Measurements from ENCODE around the gene KCNQ4. TPM values are rescaled to one million over a fixed set of nuclear protein-coding genes. Genes with fewer than 3 reads are reported as not detected.

KCNQ4 gene
- total and polyA plus RNA-seq, 2 experiments from 2014 or later = 1.3 to 3.0 TPM

DNA sequence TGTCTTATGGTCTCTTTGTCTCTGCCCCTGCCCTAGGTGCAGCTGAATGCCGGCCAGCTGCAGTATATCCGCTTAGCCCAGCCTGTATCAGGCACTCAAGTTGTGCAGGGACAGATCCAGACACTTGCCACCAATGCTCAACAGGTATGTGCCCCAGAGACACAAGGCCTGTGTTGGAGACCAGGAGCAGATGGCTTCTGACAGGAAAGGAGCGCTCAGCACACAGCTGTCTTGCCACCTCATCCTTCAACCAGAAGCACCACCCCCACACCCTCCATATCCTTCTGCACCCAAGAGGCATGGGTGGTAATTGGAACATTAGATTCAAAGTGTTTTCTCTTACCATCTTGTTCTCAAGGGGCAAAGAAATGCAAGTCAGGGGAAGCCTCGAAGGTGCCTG, 17.0 kb upstream of the KCNQ4 start:
- H3K27ac ChIP-seq (ENCODE audit: low read depth) = no peak overlapping the region
- no peaks in the 10 kb centered on the region for H3K27me3 ChIP-seq (ENCODE audit: insufficient read depth)
- no peaks in the 10 kb centered on the region; the same call in 1 of the 2 replicates for H4K20me1 ChIP-seq (replicated peaks; ENCODE audit: insufficient read depth)
- no peak overlapping the region for H3K4me2 ChIP-seq
- Mint-ChIP-seq H3K36me3 (ENCODE audit: low read depth) (peaks cover 86% of the 10 kb centered on the region), H3K4me1 (peaks cover 23% of the 10 kb centered on the region), H3K4me3 (no peak overlapping the region), H3K27me3 (ENCODE audit: insufficient read depth, low read depth, poor library complexity) (peaks cover 2% of the 10 kb centered on the region), H3K9me3 (no peaks in the 10 kb centered on the region), H3K27ac (no peak overlapping the region)
- H3F3A ChIP-seq (replicated peaks; ENCODE audit: low read depth) = no peaks in the 10 kb centered on the region
- TF ChIP-seq CREB1 (CRISPR knock-in tag; IDR thresholded peaks at IDR 0.05; ENCODE audit: low read depth) = no peak
- TF ChIP-seq, protein P1, sequence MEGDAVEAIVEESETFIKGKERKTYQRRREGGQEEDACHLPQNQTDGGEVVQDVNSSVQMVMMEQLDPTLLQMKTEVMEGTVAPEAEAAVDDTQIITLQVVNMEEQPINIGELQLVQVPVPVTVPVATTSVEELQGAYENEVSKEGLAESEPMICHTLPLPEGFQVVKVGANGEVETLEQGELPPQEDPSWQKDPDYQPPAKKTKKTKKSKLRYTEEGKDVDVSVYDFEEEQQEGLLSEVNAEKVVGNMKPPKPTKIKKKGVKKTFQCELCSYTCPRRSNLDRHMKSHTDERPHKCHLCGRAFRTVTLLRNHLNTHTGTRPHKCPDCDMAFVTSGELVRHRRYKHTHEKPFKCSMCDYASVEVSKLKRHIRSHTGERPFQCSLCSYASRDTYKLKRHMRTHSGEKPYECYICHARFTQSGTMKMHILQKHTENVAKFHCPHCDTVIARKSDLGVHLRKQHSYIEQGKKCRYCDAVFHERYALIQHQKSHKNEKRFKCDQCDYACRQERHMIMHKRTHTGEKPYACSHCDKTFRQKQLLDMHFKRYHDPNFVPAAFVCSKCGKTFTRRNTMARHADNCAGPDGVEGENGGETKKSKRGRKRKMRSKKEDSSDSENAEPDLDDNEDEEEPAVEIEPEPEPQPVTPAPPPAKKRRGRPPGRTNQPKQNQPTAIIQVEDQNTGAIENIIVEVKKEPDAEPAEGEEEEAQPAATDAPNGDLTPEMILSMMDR (conservative IDR thresholded peaks at IDR 0.05; ENCODE audit: low read depth in 2 of 2) = no peak
- TF ChIP-seq, protein P2, sequence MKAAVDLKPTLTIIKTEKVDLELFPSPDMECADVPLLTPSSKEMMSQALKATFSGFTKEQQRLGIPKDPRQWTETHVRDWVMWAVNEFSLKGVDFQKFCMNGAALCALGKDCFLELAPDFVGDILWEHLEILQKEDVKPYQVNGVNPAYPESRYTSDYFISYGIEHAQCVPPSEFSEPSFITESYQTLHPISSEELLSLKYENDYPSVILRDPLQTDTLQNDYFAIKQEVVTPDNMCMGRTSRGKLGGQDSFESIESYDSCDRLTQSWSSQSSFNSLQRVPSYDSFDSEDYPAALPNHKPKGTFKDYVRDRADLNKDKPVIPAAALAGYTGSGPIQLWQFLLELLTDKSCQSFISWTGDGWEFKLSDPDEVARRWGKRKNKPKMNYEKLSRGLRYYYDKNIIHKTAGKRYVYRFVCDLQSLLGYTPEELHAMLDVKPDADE (IDR thresholded peaks at IDR 0.05) = no peak
- no peak for TF ChIP-seq JUNB (IDR thresholded peaks at IDR 0.05; ENCODE audit: unreplicated experiment)
- no peak for TF ChIP-seq ZNF114 (CRISPR knock-in tag; IDR thresholded peaks at IDR 0.05)
- no peak for TF ChIP-seq EZH2 (IDR thresholded peaks at IDR 0.05; ENCODE audit: low read depth, unreplicated experiment)
- TF ChIP-seq NANOG (IDR thresholded peaks at IDR 0.05; ENCODE audit: borderline replicate concordance) = no peak
- no peak for TF ChIP-seq ZNF331 (CRISPR knock-in tag; IDR thresholded peaks at IDR 0.05; ENCODE audit: low read depth)
- TF ChIP-seq, protein P3, sequence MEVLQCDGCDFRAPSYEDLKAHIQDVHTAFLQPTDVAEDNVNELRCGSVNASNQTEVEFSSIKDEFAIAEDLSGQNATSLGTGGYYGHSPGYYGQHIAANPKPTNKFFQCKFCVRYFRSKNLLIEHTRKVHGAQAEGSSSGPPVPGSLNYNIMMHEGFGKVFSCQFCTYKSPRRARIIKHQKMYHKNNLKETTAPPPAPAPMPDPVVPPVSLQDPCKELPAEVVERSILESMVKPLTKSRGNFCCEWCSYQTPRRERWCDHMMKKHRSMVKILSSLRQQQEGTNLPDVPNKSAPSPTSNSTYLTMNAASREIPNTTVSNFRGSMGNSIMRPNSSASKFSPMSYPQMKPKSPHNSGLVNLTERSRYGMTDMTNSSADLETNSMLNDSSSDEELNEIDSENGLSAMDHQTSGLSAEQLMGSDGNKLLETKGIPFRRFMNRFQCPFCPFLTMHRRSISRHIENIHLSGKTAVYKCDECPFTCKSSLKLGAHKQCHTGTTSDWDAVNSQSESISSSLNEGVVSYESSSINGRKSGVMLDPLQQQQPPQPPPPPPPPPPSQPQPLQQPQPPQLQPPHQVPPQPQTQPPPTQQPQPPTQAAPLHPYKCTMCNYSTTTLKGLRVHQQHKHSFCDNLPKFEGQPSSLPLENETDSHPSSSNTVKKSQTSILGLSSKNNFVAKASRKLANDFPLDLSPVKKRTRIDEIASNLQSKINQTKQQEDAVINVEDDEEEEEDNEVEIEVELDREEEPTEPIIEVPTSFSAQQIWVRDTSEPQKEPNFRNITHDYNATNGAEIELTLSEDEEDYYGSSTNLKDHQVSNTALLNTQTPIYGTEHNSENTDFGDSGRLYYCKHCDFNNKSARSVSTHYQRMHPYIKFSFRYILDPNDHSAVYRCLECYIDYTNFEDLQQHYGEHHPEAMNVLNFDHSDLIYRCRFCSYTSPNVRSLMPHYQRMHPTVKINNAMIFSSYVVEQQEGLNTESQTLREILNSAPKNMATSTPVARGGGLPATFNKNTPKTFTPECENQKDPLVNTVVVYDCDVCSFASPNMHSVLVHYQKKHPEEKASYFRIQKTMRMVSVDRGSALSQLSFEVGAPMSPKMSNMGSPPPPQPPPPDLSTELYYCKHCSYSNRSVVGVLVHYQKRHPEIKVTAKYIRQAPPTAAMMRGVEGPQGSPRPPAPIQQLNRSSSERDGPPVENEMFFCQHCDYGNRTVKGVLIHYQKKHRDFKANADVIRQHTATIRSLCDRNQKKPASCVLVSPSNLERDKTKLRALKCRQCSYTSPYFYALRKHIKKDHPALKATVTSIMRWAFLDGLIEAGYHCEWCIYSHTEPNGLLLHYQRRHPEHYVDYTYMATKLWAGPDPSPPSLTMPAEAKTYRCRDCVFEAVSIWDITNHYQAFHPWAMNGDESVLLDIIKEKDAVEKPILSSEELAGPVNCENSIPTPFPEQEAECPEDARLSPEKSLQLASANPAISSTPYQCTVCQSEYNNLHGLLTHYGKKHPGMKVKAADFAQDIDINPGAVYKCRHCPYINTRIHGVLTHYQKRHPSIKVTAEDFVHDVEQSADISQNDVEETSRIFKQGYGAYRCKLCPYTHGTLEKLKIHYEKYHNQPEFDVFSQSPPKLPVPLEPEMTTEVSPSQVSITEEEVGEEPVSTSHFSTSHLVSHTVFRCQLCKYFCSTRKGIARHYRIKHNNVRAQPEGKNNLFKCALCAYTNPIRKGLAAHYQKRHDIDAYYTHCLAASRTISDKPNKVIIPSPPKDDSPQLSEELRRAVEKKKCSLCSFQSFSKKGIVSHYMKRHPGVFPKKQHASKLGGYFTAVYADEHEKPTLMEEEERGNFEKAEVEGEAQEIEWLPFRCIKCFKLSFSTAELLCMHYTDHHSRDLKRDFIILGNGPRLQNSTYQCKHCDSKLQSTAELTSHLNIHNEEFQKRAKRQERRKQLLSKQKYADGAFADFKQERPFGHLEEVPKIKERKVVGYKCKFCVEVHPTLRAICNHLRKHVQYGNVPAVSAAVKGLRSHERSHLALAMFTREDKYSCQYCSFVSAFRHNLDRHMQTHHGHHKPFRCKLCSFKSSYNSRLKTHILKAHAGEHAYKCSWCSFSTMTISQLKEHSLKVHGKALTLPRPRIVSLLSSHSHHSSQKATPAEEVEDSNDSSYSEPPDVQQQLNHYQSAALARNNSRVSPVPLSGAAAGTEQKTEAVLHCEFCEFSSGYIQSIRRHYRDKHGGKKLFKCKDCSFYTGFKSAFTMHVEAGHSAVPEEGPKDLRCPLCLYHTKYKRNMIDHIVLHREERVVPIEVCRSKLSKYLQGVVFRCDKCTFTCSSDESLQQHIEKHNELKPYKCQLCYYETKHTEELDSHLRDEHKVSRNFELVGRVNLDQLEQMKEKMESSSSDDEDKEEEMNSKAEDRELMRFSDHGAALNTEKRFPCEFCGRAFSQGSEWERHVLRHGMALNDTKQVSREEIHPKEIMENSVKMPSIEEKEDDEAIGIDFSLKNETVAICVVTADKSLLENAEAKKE (CRISPR knock-in tag; IDR thresholded peaks at IDR 0.05) = no peak
- TF ChIP-seq, protein P4, sequence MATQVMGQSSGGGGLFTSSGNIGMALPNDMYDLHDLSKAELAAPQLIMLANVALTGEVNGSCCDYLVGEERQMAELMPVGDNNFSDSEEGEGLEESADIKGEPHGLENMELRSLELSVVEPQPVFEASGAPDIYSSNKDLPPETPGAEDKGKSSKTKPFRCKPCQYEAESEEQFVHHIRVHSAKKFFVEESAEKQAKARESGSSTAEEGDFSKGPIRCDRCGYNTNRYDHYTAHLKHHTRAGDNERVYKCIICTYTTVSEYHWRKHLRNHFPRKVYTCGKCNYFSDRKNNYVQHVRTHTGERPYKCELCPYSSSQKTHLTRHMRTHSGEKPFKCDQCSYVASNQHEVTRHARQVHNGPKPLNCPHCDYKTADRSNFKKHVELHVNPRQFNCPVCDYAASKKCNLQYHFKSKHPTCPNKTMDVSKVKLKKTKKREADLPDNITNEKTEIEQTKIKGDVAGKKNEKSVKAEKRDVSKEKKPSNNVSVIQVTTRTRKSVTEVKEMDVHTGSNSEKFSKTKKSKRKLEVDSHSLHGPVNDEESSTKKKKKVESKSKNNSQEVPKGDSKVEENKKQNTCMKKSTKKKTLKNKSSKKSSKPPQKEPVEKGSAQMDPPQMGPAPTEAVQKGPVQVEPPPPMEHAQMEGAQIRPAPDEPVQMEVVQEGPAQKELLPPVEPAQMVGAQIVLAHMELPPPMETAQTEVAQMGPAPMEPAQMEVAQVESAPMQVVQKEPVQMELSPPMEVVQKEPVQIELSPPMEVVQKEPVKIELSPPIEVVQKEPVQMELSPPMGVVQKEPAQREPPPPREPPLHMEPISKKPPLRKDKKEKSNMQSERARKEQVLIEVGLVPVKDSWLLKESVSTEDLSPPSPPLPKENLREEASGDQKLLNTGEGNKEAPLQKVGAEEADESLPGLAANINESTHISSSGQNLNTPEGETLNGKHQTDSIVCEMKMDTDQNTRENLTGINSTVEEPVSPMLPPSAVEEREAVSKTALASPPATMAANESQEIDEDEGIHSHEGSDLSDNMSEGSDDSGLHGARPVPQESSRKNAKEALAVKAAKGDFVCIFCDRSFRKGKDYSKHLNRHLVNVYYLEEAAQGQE (IDR thresholded peaks at IDR 0.05; ENCODE audit: unreplicated experiment) = no peak
- TF ChIP-seq EZH2phosphoT487 (IDR thresholded peaks at IDR 0.05; ENCODE audit: unreplicated experiment) = no peak
- no peak for TF ChIP-seq STAT1 (IDR thresholded peaks at IDR 0.05; ENCODE audit: unreplicated experiment)
- TF ChIP-seq POLR2AphosphoS5 (IDR thresholded peaks at IDR 0.05; ENCODE audit: low read depth) = no peak
- no peak for ATAC-seq
- no peaks in the 10 kb centered on the region for H3K4me1 ChIP-seq (ENCODE audit: insufficient read depth)
- no peaks in the 10 kb centered on the region for H3K9me2 ChIP-seq (ENCODE audit: insufficient read depth)
- no peaks in the 10 kb centered on the region for H3K79me2 ChIP-seq (replicated peaks; ENCODE audit: insufficient read depth)
- peaks cover 3% of the 10 kb centered on the region for H3K36me3 ChIP-seq (ENCODE audit: insufficient read depth)
- H3K4me3 ChIP-seq = no peak overlapping the region
- no peak overlapping the region for H2AFZ ChIP-seq
- DNase-seq (ENCODE audit: low spot score) = no peak

Measured in GM23338 (cell line).